Measurements from ENCODE around the gene POR.
"Not testable (repeated sequence)": the region's sequence is repeated elsewhere in the genome, so short reads cannot be mapped to it uniquely, and the experiment has no call there.

Gene POR

DNA sequence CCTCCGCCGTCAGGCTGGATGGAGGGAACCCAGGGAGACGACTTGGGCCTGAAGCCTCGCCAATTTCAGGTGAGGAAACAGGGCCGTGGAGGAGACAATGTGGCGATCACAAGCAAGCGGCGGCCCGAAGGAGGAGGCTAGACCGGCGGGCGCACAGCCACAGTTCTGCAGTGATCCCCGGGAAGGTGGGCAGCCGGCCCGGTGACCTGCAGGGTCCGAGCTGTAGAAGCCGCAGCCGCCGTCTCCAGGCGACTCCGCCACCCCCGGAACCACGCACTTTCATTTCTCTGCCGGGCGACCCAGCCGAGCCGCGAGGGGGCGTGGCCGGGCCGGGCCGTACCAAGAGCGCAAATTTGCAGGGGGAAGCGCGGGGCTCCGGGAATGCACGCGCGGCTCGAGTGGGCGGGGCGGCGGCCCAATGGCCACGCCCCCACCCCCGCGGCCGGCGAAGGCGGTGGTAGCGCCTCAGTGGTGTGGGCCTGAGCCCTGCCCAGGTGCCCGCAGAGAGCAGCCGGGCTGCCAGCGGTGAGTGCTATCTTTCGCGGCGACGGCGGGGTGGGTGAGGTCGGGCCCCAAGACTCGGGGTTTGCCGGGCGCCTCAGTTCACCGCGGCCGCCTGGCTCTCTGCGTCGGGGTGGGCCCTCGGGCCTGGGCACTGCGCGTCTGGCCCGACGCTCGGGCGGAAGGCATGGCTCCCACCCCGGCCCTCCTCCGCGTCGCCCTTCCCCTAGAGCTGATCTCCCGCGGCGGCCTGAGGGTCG lies at the start of gene POR:
Gene POR (plus strand): TSS at position 501 of the 761 bp plus-strand sequence. CDS start 38,847 bp downstream, outside the sequence.
- peak; percentile 95 to 97 for DNase-seq (ENCODE audit: low read depth in 1 of 2, low spot score in 1 of 2)
- in situ Hi-C loops (cut with HindIII; ENCODE audit: low pct_unique_long_range_greater_than_20kb, low sequenced_read_pairs) = no loop called here
- no peak; the same call in 1 of the 2 replicates for TF ChIP-seq JUND (IDR thresholded peaks at IDR 0.05; ENCODE audit: low read depth)

DNA sequence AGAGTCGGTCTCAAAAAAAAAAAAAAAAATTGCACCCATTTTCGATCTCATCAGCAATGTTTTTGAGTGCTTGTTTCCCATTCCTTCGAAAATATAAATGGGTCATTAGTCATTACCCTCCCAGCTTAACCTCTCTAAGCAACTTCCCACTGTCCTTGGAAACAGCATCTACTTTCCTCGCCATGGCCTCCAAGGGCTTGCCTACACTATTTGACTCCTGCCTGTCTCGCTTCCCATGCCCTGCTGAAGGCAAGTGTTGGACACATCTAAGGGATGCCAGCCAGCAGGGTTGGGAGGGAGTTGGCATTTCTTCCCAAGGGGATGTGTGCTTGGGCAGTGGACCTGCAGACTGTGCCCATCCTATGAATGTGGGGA lies 48.9 kb upstream of the POR start:
- TF ChIP-seq JUND (IDR thresholded peaks at IDR 0.05; ENCODE audit: low read depth) = no peak
- no peak for DNase-seq (ENCODE audit: low read depth in 1 of 2, low spot score in 1 of 2)
- in situ Hi-C loops (cut with HindIII; ENCODE audit: low pct_unique_long_range_greater_than_20kb, low sequenced_read_pairs) = no loop called here

GRCh38 chr7:75866489-75867389 lies 48.2 kb upstream of the POR start:
- in situ Hi-C loops (cut with HindIII; ENCODE audit: low pct_unique_long_range_greater_than_20kb, low sequenced_read_pairs) = no loop called here
- TF ChIP-seq JUND (IDR thresholded peaks at IDR 0.05; ENCODE audit: low read depth) = no peak
- peak; percentile 75 to 83 for DNase-seq (ENCODE audit: low read depth in 1 of 2, low spot score in 1 of 2)

DNA sequence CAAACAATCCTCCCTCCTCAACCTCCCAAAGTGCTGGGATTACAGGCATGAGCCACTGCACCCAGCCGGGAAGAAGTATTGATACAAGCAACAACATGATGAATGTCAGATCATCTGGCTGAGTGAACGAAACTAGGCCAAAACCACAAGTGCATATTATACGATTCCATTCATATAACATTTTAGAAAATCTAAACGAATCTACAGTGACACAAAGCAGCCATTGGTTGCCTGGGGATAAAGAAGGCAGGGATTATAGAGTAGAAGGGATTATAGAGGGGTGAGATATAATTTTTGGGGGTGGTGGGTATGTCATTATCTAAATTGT lies 47.6 kb upstream of the POR start:
- in situ Hi-C loops (cut with HindIII; ENCODE audit: low pct_unique_long_range_greater_than_20kb, low sequenced_read_pairs) = no loop called here
- DNase-seq (ENCODE audit: low read depth in 1 of 2, low spot score in 1 of 2) = no peak
- no peak for TF ChIP-seq JUND (IDR thresholded peaks at IDR 0.05; ENCODE audit: low read depth)

- TF ChIP-seq JUND (IDR thresholded peaks at IDR 0.05; ENCODE audit: low read depth) = no peak
- DNase-seq (ENCODE audit: low read depth in 1 of 2, low spot score in 1 of 2) = no peak
- in situ Hi-C loops (cut with HindIII; ENCODE audit: low pct_unique_long_range_greater_than_20kb, low sequenced_read_pairs) = no loop called here
Measured at GRCh38 chr7:75868153-75868552, 46.8 kb upstream of the POR start.

- DNase-seq (ENCODE audit: low read depth in 1 of 2, low spot score in 1 of 2) = no peak
- no peak for TF ChIP-seq JUND (IDR thresholded peaks at IDR 0.05; ENCODE audit: low read depth)
- in situ Hi-C loops (cut with HindIII; ENCODE audit: low pct_unique_long_range_greater_than_20kb, low sequenced_read_pairs) = no loop called here
Measured at GRCh38 chr7:75869776-75870379, 45.1 kb upstream of the POR start.

DNA sequence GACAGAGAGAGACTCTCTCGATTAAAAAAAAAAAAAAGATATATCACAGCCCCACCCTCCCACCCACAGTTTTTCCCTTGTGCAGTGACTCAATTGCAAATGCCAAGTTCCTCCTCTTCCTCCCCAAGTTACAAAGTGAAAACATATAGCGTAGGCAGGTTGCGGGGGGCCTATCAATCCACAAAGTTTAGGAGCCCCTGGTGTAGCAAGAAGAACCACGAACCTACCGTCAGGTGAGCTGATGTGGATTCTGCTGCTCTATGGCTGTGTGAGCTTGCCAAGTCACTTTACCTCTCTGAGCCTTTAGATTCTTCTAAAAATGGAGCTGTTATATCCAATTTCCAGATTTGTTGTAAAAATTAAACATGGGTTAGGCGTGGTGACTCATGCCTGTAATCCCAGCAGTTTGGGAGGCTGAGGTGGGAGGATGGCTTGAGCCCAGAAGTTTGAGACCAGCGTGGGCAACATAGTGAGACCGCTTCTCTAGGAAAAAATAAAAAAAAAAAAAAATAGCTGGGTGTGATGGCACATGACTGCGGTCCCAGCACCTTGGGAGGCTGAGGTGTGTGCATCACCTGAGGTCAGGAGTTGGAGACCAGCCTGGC lies 44.3 kb upstream of the POR start:
- in situ Hi-C loops (cut with HindIII; ENCODE audit: low pct_unique_long_range_greater_than_20kb, low sequenced_read_pairs) = no loop called here
- no peak for DNase-seq (ENCODE audit: low read depth in 1 of 2, low spot score in 1 of 2)
- TF ChIP-seq JUND (IDR thresholded peaks at IDR 0.05; ENCODE audit: low read depth) = no peak

- in situ Hi-C loops (cut with HindIII; ENCODE audit: low pct_unique_long_range_greater_than_20kb, low sequenced_read_pairs) = no loop called here
- TF ChIP-seq JUND (IDR thresholded peaks at IDR 0.05; ENCODE audit: low read depth) = no peak
- no peak for DNase-seq (ENCODE audit: low read depth in 1 of 2, low spot score in 1 of 2)
Measured at GRCh38 chr7:75872073-75872782, 42.7 kb upstream of the POR start.

DNA sequence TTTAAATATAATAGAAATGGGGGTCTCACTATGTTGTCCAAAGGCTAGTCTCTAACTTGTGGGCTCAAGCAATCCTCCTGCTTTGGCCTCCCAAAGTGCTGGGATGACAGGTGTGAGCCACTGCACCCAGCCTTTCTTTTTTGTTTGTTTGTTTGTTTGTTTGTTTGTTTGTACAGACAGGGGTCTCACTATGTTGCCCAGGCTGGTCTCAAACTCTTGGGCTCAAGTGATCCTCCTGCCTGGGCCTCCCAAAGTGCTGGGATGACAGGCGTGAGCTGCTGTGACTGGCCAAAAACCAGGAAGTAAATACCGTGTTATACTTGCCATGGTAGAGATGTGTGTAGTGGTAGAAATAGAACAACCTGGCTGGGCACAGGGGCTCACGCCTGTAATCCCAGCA lies 40.8 kb upstream of the POR start:
- DNase-seq (ENCODE audit: low read depth in 1 of 2, low spot score in 1 of 2); in situ Hi-C loops (cut with HindIII; ENCODE audit: low pct_unique_long_range_greater_than_20kb, low sequenced_read_pairs): not testable (repeated sequence)

DNA sequence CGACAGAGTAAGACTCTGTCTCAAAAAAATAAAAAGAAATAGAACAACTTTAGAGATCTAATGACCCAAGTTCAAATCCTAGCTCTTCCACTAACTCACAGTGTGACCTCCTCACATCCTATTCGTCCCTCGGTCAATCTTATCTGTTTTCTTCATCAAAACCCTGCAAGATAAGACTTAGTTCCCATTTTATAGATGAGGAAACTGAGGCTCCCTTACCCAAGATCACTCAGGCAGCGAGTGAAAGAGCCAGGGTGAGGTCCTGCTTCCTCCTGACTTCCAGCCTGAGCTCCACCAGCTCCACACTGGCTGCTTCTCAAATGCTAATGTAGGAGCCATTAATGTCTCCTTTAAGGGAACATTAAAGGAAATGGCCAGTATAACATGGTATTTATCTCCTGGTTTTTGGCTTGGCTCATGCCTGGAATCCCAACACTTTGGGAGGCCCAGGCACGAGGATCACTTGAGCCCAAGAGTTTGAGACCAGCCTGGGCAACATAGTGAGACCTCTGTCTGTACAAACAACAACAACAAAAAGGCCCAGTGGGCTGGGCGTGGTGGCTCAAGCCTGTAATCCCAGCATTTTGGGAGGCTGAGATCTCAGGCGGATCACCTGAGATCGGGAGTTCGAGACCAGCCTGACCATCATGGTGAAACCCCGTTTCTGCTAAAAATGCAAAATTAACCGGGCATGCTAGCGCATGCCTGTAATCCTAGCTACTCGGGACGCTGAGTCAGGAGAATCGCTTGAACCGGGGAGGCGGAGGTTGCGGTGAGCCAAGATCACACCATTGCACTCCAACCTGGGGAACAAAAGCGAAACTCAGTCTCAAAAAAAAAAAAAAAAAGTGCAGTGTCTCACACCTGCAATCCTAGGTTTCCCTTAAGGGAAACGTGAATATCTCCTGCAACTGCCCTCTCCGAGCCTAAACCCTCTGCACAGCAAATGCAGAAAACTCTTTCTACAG lies 39.6 kb upstream of the POR start:
- in situ Hi-C loops (cut with HindIII; ENCODE audit: low pct_unique_long_range_greater_than_20kb, low sequenced_read_pairs) = no loop called here
- DNase-seq (ENCODE audit: low read depth in 1 of 2, low spot score in 1 of 2) = no peak
- TF ChIP-seq JUND (IDR thresholded peaks at IDR 0.05; ENCODE audit: low read depth) = no peak
